Activated CD4-positive, CD25-positive, alpha-beta regulatory T cell treated with anti-CD3 and anti-CD28 coated beads, Interleukin-2, amount 50 U/mL, for 72 hours (primary cell): ENCODE data around the gene PLCXD1.
"Not testable (repeated sequence)": the region's sequence is repeated elsewhere in the genome, so short reads cannot be mapped to it uniquely, and the experiment has no call there.

Experiments used
- DNase-seq: peaks from one replicate; pipeline ENCODE4 v3.0.0; 2021

Gene PLCXD1

GRCh38 chrX:295136-295535 is 14.0 kb downstream of the PLCXD1 start:
- DNase-seq, result no peak

GRCh38 chrX:298993-299392 is 17.8 kb downstream of the PLCXD1 start:
- no peak for DNase-seq

- DNase-seq, result no peak
Measured at GRCh38 chrX:300334-300733, 19.2 kb downstream of the PLCXD1 start.

- no peak for DNase-seq
Measured at GRCh38 chrX:302975-303374, 21.8 kb downstream of the PLCXD1 start.

- DNase-seq, result peak; percentile 27
Measured at GRCh38 chrX:305781-306613, 24.8 kb downstream of the PLCXD1 start.

- not testable (repeated sequence) for DNase-seq
Measured at GRCh38 chrX:306614-307251, 25.6 kb downstream of the PLCXD1 start.

GRCh38 chrX:307261-308111 is 26.3 kb downstream of the PLCXD1 start:
- DNase-seq, result peak; percentile 31

- no peak for DNase-seq
Measured at GRCh38 chrX:308821-309520, 27.8 kb downstream of the PLCXD1 start.

GRCh38 chrX:310621-311155 is 29.5 kb downstream of the PLCXD1 start:
- no peak for DNase-seq

- DNase-seq, result no peak
Measured at GRCh38 chrX:311156-312129, 30.3 kb downstream of the PLCXD1 start.

- no peak for DNase-seq
Measured at GRCh38 chrX:312621-313331, 31.6 kb downstream of the PLCXD1 start.

- DNase-seq, result no peak
Measured at GRCh38 chrX:313546-313945, 32.4 kb downstream of the PLCXD1 start.

- no peak for DNase-seq
Measured at GRCh38 chrX:314049-314448, 32.9 kb downstream of the PLCXD1 start.

GRCh38 chrX:314781-315595 is 33.8 kb downstream of the PLCXD1 start:
- no peak for DNase-seq

GRCh38 chrX:316351-317325 is 35.5 kb downstream of the PLCXD1 start:
- DNase-seq, result no peak

GRCh38 chrX:317424-318067 is 36.4 kb downstream of the PLCXD1 start:
- DNase-seq, result no peak

- peak; percentile 96 for DNase-seq
Measured at GRCh38 chrX:318068-318738, 37.0 kb downstream of the PLCXD1 start.
